ENCODE results near the gene ZNF282.
"Not testable (repeated sequence)": the region's sequence is repeated elsewhere in the genome, so short reads cannot be mapped to it uniquely, and the experiment has no call there.

ZNF282 gene

DNA sequence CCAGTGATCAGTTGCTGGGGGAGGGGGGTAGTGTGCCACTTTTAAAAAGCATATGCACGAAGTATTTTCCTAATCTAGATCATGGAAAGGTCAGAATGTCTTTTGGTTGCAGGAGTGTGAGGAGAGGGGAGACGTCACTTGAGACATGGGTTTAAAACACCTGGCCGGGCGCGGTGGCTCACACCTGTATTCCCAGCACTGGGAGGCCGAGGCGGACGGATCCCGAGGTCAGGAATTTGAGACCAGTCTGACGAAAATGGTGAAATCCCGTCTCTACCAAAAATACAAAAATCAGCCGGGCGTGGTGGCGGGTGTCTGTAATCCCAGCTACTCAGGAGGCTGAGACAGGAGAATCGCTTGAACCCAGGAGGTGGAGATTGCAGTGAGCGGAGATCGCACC is 31.0 kb downstream of the ZNF282 start:
- DNase-seq, result not testable (repeated sequence)

DNA sequence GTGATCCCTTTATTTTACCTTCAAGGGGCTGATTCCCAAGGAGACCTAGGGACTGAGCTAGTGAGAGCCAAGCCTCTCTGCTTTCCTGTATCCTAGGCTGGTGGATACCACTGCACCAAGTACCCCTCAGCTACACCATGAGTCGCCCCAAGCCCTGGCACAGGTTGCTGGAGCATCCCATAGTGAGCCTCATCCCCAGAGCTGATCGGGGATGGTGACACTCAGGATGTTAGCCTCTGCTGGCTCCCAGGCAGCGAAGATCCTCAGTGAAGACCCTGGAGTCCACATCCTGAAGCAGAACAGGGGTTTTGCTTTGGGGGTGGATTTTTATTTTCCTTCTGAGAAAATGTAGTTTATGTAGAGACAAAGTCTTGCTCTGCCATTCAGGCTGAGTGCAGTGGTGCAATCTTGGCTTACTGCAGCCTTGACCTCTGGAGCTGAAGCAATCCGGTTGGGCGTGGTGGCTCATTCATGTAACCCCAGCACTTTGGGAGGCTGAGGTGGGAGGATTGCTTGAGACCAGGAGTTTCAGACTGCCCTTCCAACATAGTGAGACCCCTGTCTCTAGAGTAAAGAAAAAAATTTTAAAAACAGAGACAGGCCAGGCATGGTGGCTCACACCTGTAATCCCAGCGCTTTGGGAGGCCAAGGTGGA is 31.6 kb downstream of the ZNF282 start:
- DNase-seq, result no peak

DNA sequence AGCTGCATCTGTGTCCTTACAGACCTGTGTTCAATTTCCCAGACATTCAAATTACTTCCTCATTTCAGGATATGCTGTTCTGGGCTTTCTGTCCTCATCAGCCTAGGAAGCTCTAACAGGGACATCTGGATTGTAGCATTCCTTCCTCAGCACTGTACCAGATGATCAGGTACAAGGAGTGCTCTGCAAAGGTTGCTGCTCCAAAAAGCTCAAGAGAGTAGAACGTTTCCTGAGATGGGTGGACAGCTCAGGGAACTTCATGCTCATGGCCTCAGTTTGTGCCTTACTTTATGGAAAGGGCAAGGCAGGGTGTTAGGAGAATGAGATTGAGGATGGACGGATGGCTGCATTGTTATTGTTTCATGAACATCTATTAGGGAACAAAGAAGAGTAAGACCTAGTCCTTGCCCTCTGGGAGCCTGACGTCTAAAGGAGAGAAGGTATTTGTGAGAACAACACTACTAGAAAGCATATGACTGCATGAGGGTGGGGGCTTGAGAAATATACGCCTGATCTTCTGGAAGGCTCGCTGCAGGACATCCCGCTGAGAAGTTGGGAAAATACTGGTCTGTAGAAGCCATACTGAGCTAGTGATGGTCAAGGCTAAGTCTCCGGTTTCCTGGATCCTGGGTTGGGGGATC is 33.6 kb downstream of the ZNF282 start:
- DNase-seq, result no peak

DNA sequence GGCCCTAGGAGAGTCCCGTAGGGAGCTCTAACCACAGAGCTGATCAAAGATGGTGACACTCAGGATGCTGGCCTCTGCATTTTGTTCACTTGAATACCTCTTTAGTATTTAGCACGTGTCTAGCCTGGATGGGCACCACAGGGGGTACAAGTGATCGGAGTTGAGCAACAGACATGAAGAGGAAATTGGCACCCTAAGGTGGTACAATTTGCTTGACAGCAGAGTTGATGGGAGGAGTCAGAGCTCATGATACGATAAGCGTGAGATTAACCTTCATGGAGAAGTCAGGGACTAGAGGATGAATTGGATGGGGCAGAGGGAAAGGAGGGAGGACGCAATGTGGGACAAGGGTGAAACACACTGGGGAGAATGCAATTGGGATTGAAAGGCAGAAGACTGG is 34.2 kb downstream of the ZNF282 start:
- no peak for DNase-seq

DNA sequence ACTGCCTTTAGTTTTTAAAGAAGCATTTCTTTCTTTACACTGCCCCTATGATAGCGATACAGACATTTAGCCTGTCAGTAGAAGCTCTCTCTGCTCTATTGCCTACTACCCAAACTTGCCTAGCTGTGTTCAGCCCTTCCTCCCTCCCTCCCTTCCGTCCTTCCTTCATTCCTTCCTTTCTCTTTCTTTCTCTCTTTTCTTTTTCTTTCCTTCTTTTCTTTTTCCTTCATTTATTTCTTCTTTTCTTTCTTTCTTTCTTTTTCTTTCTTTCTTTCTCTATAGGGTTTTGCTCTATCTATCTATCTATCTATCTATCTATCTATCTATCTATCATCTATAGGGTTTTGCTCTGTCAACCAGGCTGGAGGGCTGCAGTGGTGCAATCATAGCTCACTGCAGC is 37.0 kb downstream of the ZNF282 start:
- no peak for DNase-seq

DNA sequence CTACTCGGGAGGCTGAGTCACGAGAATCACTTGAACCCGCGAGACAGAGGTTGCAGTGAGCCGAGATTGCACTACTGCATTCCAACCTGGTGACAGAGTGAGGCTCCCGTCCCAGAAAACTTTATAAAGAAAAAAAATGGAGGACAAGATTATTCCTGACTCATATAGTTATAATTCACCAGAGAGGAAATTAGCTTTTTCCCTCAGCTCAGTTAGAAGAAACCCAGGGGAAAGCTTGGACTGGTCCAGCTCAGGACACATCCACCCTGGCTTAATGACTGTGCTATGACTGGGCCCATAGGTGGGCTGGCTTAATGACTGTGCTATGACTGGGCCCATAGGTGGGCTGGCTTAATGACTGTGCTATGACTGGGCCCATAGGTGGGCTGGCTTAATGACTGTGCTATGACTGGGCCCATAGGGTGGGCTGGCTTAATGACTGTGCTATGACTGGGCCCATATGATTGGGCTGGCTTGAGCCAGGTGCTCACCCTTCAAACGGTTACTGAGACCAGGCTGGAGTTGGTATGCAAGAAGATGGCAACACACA is 38.4 kb downstream of the ZNF282 start:
- DNase-seq, result not testable (repeated sequence)

DNA sequence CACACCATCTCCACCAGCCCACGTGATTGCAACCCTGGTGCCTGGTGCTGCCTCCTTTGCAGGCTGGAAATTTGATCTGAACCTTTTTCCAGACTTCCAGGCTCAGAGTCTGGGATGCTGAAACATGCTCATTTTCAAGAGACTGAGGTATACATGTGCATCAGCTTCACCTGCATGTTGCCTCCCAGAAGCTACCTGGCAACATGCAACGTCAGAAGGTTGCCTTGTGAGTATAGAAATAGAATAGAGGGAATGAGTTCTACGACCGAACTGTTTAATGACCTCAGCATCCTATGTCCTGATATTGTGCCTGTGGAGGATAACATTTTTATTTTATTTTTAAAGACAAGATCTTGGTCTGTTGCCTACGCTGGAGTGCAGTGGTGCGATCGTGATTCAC is 42.2 kb downstream of the ZNF282 start:
- no peak for DNase-seq

DNA sequence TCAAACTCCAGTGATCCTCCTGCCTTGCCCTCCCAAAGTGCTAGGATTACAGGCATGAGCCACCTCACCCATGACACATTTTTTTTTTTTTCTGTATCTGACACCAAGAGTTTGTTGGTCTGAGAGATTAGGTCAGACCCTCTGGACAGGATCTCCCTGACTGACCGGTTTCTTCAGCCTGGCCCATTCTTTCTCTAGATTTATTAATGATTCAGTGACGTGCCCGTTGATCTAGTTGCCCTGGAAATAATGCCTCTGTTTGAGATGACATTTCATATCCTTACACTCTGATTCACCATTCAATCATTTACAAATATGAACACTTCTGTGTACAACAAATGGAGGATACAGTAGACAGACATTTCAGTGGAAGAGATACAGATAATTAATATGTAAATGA is 42.7 kb downstream of the ZNF282 start:
- DNase-seq, result no peak

DNA sequence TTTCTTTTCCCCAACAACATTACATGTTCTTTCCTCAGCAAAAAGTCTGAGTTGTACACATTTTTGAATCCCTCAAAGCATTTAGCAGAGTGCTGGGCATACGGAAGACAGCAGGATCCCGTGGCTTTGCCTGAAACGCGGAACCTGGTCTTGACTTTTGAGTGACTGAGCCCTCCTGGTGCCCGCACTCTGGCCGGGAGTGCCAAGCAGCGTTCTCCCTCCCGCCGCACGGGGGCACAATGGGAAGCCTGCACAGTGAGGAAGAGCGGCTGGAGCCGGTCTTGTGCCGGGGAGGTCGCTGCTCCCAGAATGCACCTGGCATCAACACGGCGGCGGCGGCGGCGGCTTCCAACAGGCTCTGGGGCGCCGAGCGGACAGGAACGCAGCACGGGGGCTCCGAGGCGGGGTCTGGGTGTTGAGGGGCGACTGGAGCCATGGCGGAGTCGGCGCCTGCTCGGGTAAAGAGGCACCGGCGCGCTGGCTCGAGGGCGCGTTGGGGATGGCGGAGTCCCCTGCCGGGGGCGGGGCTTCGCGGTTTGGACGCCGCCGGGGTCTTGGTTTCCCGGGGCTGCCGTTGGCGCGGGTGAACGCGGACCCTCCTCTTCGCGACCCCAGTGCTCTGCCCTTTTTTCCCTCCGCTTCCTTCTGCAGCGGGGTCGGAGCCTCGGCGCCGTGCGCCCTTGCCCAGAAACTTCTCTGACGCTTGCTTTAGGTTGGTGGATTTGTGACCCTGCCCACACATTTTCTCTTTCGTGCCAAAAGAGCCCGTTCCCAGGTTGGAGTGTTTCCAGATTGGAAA is 44.2 kb downstream of the ZNF282 start, which contains the start of gene ZNF212:
Gene ZNF212, plus strand, starts transcription at position 307 of the 799 bp plus-strand sequence. Its CDS starts 128 bp downstream, at position 435.
- peak; percentile 88 for DNase-seq

DNA sequence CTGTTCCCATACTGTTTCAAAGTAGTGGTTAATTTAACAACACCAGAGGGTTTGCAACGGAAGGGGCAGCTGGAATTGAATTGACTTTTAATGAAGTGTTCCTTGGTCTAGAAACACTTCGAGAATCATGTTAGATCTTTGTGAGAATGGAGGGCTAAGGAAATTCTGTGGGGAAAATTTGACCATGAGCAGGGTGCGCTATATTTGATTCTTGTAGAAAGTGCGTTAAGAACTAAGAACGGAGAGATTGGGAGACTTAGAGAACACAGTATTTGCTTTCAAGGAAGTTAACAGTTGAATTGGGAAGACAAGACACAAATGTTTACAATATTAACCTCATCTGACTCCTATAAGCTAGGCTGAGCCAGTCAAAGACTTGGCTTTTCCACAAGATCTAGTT is 45.3 kb downstream of the ZNF282 start:
- no peak for DNase-seq

DNA sequence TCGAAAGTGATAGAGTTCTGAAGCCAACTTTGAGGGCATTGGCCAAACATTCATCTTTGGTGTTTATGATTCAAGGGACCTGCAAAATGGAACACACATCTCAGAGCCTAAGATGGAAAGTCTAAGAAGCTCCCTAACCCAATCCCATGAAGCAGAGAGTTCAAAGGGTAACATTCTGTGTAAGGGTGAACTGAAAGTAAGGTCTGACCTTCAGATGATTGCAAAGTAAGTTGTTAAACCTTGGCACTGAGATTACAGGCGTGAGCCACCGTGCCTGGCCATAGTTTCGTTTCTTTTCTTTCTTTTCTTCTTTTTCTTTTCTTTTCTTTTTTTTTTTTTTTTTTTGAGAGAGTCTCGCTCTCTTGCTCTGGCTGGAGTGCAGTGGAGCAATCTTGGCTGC is 46.4 kb downstream of the ZNF282 start:
- DNase-seq, result no peak

DNA sequence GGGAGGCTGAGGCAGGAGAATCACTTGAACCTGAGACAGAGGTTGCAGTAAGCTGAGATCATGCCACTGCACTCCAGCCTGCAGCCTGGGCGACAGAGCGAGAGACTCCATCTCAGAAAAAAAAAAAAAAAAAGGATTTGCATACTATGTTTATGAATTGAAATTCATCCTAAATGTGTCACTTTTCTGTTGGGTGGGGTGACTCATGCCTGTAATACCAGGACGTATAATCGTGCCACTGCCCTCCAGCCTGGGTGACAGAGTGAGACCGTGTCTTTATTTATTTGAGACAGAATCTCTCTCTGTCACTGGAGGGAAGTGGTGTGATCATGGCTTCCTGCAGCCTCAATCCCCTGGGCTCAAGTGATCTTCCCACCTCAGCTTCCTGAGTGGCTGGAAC is 49.9 kb downstream of the ZNF282 start:
- no peak for DNase-seq

DNA sequence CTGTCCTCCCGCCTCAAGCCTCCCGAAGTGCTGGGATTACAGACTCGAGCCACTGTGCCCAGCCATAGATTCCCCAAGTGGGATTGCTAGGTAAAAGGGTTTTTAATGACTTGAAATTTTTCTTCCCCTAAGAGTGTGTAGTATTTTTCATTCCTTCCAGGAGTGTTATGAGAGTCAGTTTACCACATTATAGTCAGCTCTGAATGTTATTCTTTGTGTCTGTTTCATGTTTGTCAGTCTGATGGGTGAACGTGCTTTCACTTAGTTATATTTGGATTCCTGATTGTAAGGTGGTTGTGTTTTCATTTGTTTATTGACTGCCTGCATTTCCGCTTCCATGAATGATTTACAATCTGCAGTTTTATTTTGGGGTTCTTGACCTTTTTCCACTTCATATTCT is 50.4 kb downstream of the ZNF282 start:
- no peak for DNase-seq

DNA sequence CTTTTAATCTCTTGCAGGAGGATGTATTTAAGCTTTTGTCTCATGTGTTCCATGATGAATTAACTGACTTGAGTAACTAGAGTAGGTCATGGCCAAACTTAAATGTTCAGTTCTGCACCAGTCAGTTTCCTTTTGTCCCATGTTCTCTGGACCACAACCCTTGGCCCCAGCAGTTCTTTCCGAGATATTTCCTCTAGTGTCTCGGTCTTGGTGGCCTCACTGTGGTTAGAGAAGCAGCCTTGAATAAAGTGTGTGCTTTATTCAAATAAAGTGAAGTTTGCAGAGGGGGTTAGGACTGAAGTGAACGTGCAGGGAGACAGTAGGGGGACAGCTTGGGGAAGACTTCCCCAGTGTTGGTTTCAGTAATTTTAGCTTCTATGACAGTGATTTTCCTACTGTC is 53.4 kb downstream of the ZNF282 start:
- DNase-seq, result no peak

DNA sequence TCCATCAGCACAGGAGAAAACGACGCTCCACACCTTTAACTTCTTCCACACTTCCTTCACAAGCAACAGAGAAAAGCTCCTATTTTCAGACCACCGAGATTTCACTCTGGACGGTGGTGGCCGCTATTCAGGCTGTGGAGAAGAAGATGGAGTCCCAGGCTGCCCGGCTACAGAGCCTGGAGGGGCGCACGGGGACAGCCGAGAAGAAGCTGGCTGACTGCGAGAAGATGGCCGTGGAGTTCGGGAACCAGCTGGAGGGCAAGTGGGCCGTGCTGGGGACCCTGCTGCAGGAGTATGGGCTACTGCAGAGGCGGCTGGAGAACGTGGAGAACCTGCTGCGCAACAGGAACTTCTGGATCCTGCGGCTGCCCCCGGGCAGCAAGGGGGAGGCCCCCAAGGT is 54.8 kb downstream of the ZNF282 start:
- DNase-seq, result not testable (repeated sequence)

DNA sequence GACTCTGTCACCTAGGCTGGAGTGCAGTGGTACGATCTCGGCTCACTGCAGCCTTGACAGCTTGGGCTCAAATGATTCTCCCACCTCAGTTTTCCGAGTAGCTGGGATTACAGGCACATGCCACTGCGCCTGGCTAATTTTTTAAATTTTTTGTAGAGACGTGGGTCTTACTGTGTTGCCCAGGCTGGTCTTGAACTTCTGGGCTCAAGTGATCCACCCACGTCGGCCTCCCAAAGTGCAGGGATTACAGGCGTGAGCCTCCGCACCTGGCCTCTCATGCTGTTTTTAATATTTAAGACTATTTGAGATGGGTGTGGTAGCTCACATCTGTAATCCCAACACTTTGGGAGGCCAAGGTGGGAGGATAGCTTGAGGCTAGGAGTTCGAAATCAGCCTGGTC is 56.2 kb downstream of the ZNF282 start:
- DNase-seq, result not testable (repeated sequence)

DNA sequence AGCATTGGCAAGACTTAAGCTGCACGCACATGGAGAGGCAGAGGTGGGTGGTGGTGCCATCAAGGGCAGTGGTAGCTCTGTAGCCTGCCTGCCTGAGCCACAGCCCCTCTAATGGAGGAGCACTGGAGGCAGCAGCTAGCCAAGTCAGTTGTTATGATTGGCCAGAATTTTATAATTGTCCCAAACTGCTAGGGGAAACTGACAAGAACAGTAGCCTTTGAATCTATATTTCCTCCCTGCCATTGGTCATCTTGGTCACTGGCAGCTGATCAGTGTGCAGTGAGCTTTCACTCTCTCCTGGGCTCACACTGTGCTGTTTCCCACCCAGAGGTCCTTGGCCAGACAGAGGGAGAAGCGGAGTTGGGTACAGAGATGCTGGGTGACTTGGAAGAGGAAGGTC is 57.0 kb downstream of the ZNF282 start:
- no peak for DNase-seq

DNA sequence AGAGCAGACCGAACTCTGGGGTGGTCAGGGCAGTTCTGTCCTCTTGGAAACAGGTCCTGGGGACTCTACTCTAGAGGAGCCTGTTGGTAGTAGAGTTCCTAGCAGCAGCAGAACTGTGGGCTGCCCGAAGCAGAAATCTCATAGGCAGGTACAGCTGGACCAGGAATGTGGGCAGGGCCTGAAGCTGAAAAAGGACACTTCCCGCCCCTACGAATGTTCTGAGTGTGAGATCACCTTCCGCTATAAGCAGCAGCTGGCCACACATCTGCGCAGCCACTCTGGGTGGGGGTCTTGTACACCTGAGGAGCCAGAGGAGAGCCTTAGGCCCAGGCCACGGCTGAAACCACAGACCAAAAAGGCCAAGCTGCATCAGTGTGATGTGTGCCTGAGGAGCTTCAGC is 58.3 kb downstream of the ZNF282 start:
- no peak for DNase-seq

DNA sequence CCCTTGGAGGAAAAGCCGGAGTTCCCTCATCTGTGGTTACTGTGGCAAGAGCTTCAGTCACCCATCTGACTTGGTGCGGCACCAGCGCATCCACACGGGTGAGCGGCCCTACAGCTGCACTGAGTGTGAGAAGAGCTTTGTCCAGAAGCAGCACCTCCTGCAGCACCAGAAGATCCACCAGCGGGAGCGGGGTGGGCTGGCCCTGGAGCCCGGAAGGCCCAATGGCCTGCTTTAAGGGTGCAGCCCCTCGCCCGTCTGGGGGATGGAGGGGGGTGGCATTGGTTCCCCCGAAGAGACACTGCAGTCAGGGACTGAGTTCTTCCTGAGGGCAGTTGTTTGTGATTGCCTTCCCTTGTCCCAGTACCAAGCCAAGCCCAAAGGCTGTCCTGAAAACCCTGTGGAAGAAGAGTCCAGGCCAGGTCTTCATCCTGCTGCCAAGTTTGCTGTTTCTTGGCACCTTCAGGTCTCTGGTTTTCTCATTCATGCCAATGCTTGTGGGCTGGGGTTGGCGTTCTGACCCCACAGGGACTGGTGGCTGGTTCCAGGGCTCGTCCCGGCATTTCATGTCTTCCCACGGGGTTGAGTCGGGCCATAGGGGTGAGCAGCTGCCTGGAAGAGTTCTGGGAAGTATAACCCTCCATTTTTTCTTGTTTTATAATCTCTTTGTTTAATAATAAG is 59.0 kb downstream of the ZNF282 start:
- no peak for DNase-seq

DNA sequence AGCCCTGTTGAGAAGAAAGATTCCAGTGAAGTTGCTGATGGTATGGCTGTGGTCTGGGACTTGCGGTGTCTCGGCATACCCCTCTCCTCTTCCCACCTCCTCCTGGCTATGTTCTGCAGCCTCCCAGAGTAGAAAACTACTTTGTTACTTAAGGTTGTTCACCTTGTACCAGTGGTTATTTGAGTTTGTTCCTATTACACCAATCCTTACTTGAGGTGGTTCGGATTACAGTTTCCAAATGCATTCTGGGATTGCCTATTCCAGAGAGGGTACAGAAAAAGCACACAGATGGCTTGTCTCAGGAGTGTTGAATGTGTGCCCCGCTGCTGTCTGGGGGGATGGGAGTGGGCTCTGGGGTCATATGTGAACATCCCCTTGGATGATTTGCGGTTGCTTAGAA is 59.8 kb downstream of the ZNF282 start:
- DNase-seq, result no peak

DNA sequence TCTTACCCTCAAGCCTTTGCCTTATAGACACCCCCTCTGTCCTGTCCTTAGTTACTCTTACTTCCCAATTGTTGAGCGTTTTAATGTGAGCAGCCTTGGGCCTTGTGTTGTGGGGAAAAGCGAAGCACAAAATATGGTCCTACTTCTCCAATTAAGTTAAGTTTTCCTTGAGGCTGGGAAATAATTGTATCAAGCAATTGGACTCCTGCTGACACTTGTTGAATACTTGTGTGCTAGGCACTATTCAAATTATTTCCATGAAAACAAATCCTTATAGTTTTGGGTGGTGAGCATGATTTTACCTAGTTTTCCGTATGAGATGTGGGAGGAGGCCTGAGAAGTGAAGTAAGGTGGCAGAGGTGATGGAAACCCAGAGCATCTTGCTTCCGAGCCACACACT is 61.2 kb downstream of the ZNF282 start:
- DNase-seq, result no peak

DNA sequence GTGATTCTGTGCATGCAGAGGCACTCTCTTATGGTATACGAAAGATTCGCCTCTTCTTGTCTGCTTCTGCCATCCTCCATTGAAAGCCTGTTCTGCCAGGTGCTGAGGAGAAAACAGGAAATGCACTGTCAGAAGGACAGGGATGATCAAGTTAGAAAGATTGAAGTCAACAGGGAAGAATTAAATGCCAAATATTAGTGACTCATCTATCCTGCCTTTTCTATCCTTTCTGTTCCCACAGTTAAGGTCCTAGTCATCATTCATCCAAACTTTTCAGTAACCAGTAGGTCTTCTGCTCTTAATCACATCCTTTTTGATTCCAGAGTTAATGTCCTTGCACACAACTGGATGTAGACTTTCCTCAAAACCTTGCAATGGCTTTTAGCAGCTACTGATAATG is 61.8 kb downstream of the ZNF282 start:
- DNase-seq, result no peak

DNA sequence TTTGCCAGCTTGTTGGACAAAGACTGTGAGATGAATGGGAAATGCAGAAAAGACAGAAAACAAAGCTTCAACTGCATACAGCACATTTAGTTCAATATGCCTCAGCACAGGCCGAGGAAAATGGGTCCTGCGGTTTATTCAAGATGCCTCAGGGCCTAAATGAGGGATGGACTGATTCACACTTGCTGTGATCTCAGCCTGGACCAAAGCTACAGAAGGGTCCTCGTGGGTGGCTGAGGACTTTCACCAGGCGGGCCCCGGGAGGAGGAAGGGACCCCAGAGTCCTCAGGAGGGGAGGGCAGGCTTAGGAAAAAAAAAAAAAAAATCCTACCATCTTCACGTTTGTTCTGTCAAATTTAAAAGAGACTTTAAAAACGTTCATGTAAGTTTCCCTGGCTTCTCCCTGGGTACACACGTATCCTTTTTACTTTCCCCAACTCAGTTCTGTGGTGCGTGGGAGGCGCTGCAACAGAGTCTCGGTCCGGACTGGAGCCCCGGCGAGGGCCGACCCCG is 66.0 kb downstream of the ZNF282 start:
- DNase-seq, result no peak
